HG03066 (cell line): ENCODE data around the gene FSD1L.
"Not testable (repeated sequence)": the region's sequence is repeated elsewhere in the genome, so short reads cannot be mapped to it uniquely, and the experiment has no call there.

Experiments
- ATAC-seq: cut with Tn5 transposase; IDR thresholded peaks from one replicate; pipeline ENCODE4 v1.9.1; 2021; ENCODE audit warnings: low read depth; ENCODE audit not compliant: unreplicated experiment

FSD1L gene

DNA sequence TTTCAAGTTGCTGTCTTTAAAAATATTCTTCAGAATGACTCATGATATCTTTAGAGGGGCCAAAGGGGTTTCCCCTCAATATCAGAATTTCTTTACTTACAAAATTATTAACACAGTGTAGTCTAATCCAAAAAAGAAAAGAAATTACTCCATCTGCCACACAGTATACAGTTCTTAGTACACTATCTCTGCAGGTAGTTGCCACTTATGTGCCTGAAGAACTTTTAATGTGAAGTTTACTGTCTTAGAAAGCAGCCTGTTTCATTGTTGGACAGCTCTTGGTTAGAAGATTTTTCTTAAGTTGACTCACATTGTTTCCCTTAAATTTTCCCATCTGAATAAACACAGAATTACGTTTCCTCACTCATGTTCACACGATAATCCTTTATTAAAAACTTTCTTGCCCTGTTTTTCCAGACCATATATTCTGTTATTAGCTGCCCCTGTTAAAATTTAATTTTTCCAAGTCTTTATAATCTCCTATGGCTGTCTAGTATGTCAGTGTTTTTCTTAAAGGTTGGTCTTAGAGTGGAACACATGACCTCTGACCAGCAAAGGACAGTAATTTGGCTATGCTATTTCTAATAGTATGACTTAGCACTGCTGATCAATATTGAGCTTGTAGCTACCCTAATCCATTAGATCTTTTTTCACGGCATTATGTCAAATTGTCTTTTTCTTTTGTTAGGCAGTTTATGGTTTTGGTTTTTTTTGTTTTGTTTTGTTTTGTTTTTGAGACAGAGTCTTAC is 88.3 kb downstream of the FSD1L start:
- peak; percentile 36 for ATAC-seq

DNA sequence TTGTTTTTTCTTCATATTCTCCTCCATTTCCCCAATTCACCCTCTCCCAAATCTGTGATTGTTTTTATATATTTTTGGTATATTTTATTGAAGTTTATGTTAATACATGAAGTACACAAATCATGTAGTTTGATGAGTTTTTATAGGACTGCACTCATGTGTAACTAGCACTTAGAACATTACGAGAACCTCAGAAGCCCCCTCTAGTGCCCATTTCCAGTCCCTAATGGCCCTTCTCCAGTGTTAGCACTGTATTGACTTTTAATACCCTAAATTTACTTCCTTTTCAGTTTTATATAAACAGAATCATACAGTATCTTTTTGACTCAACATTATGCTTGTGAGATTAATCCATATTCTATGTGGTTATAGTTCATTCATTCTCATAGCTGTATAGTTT is 91.6 kb downstream of the FSD1L start:
- no peak for ATAC-seq

DNA sequence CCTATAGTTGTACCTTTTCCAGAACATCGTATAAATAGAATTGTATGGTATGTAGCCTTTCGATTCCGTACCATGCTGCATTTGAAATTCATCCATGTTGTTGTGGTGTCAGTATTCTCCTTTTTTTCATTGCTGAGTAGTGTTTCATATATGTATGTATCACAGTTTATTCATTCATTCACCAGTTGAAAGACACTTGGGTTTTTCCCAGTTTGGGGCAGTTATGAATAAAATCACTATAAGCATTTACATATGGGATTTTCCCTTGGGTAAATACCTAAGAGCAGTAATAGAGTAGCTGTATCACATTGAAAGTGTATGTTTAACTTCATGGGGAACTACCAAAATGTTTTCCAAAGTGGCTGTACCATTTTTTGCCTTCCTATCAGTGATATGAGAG is 94.0 kb downstream of the FSD1L start:
- ATAC-seq: no peak

DNA sequence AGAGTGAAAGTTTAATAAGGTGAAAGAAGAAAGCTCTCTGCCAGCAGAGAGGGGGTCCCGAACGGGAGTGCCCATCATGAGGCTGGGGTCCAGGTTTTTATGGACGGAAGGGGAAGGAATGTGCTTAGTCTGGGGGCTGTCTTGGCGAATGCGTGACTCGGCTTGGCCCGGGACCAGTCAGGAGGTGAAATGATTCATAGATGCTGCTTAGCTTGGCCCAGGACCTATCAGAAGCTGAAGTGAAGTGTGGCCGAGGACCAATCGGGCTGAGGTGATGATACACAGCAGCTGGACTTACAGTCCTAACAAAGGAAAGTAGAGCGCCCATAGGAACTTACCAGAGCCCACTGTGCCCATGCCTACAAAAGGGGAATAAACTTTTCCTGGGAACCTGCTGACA is 106.2 kb downstream of the FSD1L start:
- no peak for ATAC-seq

DNA sequence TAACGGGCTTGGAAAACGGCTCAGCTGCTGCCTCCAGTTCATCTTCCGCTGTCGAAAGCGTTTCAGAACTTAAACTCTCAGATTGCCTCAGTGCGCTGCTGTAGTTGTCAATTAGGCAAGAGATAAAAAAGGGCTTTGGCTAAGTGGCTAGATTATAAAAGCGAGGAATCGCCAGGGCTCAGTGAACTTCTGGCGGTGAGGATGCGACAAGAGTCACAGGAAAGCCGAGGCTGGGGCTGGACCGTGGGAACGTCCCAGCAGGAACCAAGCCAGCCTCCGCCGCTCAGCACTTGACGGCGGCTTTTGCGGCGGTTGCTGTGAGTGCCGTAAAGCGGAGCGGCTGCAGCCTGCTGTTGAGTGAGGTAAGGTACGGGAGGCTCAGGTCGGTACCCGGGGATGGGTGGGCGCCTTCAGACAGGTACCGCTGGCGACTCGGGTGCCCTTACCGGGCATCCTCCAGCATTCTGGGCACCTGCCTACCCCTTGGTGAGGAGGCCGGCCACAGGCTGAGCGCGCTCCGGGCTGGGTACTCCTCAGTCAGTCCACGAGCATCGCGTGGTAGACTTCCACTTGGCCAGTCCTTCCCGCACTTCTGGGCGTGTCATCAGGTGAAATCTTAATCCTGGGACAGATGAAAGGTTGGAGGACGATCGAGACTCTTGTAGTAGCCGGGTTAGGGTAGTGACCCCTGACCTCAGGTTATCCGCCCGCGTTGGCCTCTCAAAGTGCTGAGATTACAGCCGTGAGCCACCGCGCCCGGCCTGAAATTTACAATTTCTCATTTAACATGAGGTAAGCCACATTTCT is 110.2 kb downstream of the FSD1L start, which contains the start of gene FKTN:
Gene FKTN (plus strand): TSS at position 328 of the 807 bp plus-strand sequence. CDS start 16,902 bp downstream, outside the sequence.
- ATAC-seq: peak; percentile 94

- ATAC-seq: no peak
Measured at GRCh38 chr9:105572455-105572854, 124.6 kb downstream of the FSD1L start.

GRCh38 chr9:105579952-105580351 is 132.1 kb downstream of the FSD1L start:
- not testable (repeated sequence) for ATAC-seq

- not testable (repeated sequence) for ATAC-seq
Measured at GRCh38 chr9:105581550-105581949, 133.7 kb downstream of the FSD1L start.

GRCh38 chr9:105593145-105593544 is 145.3 kb downstream of the FSD1L start:
- ATAC-seq: no peak
